ENCODE data around the gene RBM42. TPM values are rescaled to one million over a fixed set of nuclear protein-coding genes. Genes with fewer than 3 reads are reported as not detected.

The RBM42 gene
- total RNA-seq, 1 donor from 2014 or later: 52.7 TPM

DNA sequence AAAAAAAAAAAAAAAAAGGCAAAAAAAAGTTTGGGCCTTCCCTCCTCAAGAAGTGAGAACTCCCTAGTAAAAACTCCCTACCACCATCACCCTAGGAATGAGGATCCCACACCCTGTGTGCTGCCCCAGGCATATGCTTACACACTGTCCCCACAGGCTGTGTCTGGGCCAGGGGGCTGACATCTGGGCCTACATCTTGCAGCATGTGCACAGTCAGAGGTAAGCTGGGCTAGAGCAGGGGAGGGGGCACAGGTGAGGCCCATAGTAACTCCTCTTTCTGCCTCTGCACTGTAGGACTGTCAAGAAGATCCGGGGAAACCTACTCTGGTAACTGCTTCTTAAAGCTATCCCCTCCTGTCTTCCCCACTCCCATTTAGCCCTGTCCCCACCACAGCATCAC lies 15.3 kb upstream of the RBM42 start:
- H3K4me1 ChIP-seq: peaks cover 15% of the 10 kb centered on the region
- H3K9me3 ChIP-seq (replicated peaks): peaks cover 2% of the 10 kb centered on the region
- H3K4me3 ChIP-seq: no peak overlapping the region
- H3K36me3 ChIP-seq: no peaks in the 10 kb centered on the region
- no peaks in the 10 kb centered on the region for H3K27me3 ChIP-seq (ENCODE audit: low read depth)
- TF ChIP-seq, protein P1, sequence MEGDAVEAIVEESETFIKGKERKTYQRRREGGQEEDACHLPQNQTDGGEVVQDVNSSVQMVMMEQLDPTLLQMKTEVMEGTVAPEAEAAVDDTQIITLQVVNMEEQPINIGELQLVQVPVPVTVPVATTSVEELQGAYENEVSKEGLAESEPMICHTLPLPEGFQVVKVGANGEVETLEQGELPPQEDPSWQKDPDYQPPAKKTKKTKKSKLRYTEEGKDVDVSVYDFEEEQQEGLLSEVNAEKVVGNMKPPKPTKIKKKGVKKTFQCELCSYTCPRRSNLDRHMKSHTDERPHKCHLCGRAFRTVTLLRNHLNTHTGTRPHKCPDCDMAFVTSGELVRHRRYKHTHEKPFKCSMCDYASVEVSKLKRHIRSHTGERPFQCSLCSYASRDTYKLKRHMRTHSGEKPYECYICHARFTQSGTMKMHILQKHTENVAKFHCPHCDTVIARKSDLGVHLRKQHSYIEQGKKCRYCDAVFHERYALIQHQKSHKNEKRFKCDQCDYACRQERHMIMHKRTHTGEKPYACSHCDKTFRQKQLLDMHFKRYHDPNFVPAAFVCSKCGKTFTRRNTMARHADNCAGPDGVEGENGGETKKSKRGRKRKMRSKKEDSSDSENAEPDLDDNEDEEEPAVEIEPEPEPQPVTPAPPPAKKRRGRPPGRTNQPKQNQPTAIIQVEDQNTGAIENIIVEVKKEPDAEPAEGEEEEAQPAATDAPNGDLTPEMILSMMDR (IDR thresholded peaks at IDR 0.05; ENCODE audit: borderline replicate concordance): no peak
- DNase-seq: no peak
- intact Hi-C loops (cut with micrococcal nuclease): no loop called here
- no peak overlapping the region for H3K27ac ChIP-seq (replicated peaks)

DNA sequence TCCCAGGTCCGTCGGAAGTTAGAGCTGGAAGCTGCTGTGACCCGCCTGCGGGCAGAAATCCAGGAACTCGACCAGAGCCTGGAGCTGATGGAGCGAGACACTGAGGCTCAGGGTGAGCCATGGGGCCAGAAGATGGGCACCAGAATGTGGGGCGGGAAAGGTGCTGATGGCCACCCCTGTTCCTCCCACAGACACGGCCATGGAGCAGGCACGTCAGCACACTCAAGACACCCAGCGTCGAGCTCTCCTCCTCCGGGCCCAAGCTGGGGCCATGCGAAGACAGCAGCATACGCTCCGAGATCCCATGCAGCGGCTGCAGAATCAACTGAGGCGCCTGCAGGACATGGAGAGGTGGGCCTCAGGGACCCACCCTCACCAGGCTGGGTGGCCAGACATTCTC lies 13.8 kb upstream of the RBM42 start:
- intact Hi-C loops (cut with micrococcal nuclease): no loop called here
- TF ChIP-seq, protein P1 (IDR thresholded peaks at IDR 0.05; ENCODE audit: borderline replicate concordance): no peak

DNA sequence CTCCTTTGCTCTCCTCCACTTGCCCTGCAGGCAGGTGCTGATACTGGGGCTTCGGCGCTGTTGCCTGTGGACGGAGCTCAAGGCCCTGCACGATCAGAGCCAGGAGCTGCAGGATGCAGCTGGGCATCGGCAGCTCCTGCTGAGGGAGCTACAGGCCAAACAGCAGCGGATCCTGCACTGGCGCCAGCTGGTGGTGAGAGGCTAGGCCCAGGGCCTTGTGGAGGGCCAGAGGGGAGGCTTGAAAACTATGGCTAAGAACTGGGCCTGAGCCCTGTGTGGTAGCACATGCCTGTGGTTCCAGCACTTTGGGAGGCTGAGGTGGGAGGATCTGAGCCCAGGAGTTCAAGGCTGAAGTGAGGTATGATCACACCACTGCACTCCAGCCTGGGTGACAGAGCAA lies 10.0 kb upstream of the RBM42 start:
- Histone ChIP-seq H3K4me1 (no peaks in the 10 kb centered on the region), H3K36me3 (no peaks in the 10 kb centered on the region)
- TF ChIP-seq, protein P1 (IDR thresholded peaks at IDR 0.05; ENCODE audit: borderline replicate concordance): no peak

More for the DNA sequence above, 13.8 kb upstream of the RBM42 start:
- Histone ChIP-seq H3K27ac (replicated peaks) (no peak overlapping the region), H3K4me3 (no peak overlapping the region), H3K27me3 (ENCODE audit: low read depth) (no peaks in the 10 kb centered on the region), H3K4me1 (peaks cover 15% of the 10 kb centered on the region), H3K36me3 (no peaks in the 10 kb centered on the region), H3K9me3 (replicated peaks) (no peaks in the 10 kb centered on the region)
- no peak for DNase-seq

DNA sequence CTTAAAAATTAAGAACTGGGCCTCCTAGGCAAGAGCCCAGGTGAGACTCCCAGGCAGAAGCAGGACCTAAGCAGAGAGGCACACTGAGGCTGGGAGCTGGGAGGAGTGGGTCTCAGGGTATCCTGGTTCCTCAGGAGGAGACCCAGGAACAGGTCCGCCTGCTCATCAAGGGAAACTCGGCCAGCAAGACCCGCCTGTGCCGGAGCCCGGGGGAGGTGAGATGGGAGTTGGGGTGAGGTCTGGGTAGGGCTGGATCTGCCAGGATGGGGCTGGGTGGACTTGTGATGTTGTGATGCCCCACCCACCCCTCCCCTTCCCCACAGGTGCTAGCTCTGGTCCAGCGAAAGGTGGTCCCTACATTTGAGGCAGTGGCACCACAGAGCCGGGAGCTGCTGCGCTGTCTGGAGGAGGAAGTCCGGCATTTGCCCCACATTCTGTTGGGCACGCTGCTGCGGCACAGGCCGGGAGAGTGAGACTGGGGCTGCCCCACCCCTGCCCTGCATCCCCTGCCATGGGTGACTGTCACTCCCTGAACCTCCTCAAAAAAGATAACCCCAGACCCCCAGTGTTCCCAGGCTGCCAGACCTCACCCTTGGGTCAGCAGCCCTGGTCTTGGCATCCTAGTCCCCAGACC lies 9.4 kb upstream of the RBM42 start:
- no peak overlapping the region for H3K4me3 ChIP-seq
- H3K36me3 ChIP-seq: no peaks in the 10 kb centered on the region
- TF ChIP-seq, protein P1 (IDR thresholded peaks at IDR 0.05; ENCODE audit: borderline replicate concordance): no peak
- no peaks in the 10 kb centered on the region for H3K27me3 ChIP-seq (ENCODE audit: low read depth)
- no peak for DNase-seq
- intact Hi-C loops (cut with micrococcal nuclease): no loop called here
- H3K9me3 ChIP-seq (replicated peaks): no peaks in the 10 kb centered on the region
- H3K27ac ChIP-seq (replicated peaks): no peak overlapping the region
- H3K4me1 ChIP-seq: no peaks in the 10 kb centered on the region

More for the DNA sequence above, 10.0 kb upstream of the RBM42 start:
- no peak for DNase-seq
- intact Hi-C loops (cut with micrococcal nuclease): no loop called here
- Histone ChIP-seq H3K9me3 (replicated peaks) (no peaks in the 10 kb centered on the region), H3K27me3 (ENCODE audit: low read depth) (no peaks in the 10 kb centered on the region), H3K4me3 (no peak overlapping the region), H3K27ac (replicated peaks) (no peak overlapping the region)

DNA sequence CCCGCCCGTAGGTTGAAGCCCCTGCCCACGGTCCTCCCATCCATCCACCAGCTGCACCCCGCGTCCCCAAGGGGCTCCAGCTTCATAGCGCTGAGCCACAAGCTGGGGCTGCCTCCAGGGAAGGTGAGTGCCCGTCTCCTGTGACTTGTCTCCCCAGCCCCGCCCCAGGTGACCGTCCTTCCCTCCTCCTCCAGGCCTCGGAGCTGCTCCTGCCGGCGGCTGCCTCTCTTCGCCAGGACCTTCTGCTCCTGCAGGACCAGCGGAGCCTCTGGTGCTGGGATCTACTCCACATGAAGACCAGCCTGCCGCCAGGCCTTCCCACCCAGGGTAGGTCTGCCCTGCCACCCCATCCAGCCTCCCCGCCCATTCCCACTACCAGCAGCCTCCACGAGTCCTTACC lies 8.8 kb upstream of the RBM42 start:
- Histone ChIP-seq H3K27me3 (ENCODE audit: low read depth) (no peaks in the 10 kb centered on the region), H3K4me1 (no peaks in the 10 kb centered on the region), H3K36me3 (no peaks in the 10 kb centered on the region), H3K4me3 (no peak overlapping the region), H3K27ac (replicated peaks) (no peak overlapping the region), H3K9me3 (replicated peaks) (no peaks in the 10 kb centered on the region)
- TF ChIP-seq, protein P1 (IDR thresholded peaks at IDR 0.05; ENCODE audit: borderline replicate concordance): no peak
- intact Hi-C loops (cut with micrococcal nuclease): no loop called here
- DNase-seq: no peak
